A673 (cell line): ENCODE measurements around the gene PPP2R2D. TPM values are rescaled to one million over a fixed set of nuclear protein-coding genes. Genes with fewer than 3 reads are reported as not detected.

Source experiments
- BruUV-seq: library from RNA; stranded (reverse); fragments of 400-500 nt; replicated peaks from 2 replicates; lab custom pipeline; 2021; lab: Mats Ljungman, UMichigan
- CTCF ChIA-PET: fragments of 300-600 bp; sonication (Branson Sonifier 250); formaldehyde crosslinking; loops from one replicate; lab custom pipeline; 2022; ENCODE audit warnings: antibody characterized with exemption; lab: Charles Lee
- POLR2A ChIA-PET: fragments of 300-600 bp; sonication (Branson Sonifier 250); formaldehyde crosslinking; loops from one replicate; lab custom pipeline; 2022; ENCODE audit warnings: antibody characterized with exemption; ENCODE audit not compliant: low non-redundant PET; lab: Charles Lee
- DNase-seq: peaks from one replicate; pipeline ENCODE4 v3.0.0-alpha.2; 2015; ENCODE audit warnings: low spot score
- H3K27ac ChIP-seq: fragments of 200-600 bp; sonication (generic); 2 replicates; pipeline ENCODE4 v1.5.1; 2016; ENCODE audit warnings: mixed run types, low read depth, mild to moderate bottlenecking, mixed read lengths, antibody characterized with exemption, low read length; ENCODE audit not compliant: poor library complexity, severe bottlenecking
- H3K27me3 ChIP-seq: fragments of 200-600 bp; sonication (generic); replicated peaks from 2 replicates; pipeline ENCODE4 v1.6.1; 2017; ENCODE audit warnings: mixed run types, low read depth, mild to moderate bottlenecking, mixed read lengths, antibody characterized with exemption, low read length; ENCODE audit not compliant: insufficient read depth, poor library complexity
- H3K36me3 ChIP-seq: fragments of 200-600 bp; sonication (generic); 2 replicates; pipeline ENCODE4 v1.6.1; 2016; ENCODE audit warnings: mixed run types, mild to moderate bottlenecking, mixed read lengths, antibody characterized with exemption, low read length; ENCODE audit not compliant: insufficient read depth, poor library complexity, severe bottlenecking
- H3K4me1 ChIP-seq: fragments of 200-600 bp; sonication (generic); 2 replicates; pipeline ENCODE4 v1.6.1; 2017; ENCODE audit warnings: mixed run types, mild to moderate bottlenecking, mixed read lengths, antibody characterized with exemption, low read length; ENCODE audit not compliant: insufficient read depth, poor library complexity, severe bottlenecking
- H3K4me3 ChIP-seq: fragments of 200-600 bp; sonication (generic); 2 replicates; pipeline ENCODE4 v1.5.1; 2016; ENCODE audit warnings: low read depth, mixed run types, mild to moderate bottlenecking, mixed read lengths, low read length; ENCODE audit not compliant: poor library complexity, severe bottlenecking
- H3K9me3 ChIP-seq: fragments of 200-600 bp; sonication (generic); 2 replicates; pipeline ENCODE4 v1.6.1; 2016; ENCODE audit warnings: mixed run types, low read depth, mild to moderate bottlenecking, mixed read lengths, antibody characterized with exemption, low read length; ENCODE audit not compliant: poor library complexity, severe bottlenecking
- EZH2 ChIP-seq: fragments of 200-600 bp; sonication (generic); IDR thresholded peaks from 2 replicates; pipeline ENCODE4 v1.6.1; 2017; ENCODE audit warnings: borderline replicate concordance, low read depth, mild to moderate bottlenecking, mixed read lengths, antibody characterized with exemption, low read length; ENCODE audit not compliant: poor library complexity, severe bottlenecking
- intact Hi-C: fragments of 100-400 bp; cut with micrococcal nuclease; formaldehyde crosslinking; loops from one replicate; pipeline ENCODE4 v1.10.0; 2022; ENCODE audit not compliant: unreplicated experiment
- total RNA-seq: library from RNA; stranded (reverse); gene quantifications from 2 replicates; pipeline ENCODE4 v1.2.3, GENCODE V29; 2021
- TF ChIP-seq, protein P1 (sequence below): fragments of 300-800, 200-600 bp; sonication (generic); conservative IDR thresholded peaks from 2 replicates; pipeline ENCODE4 v1.5.1; 2017; ENCODE audit warnings: low read depth, mild to moderate bottlenecking, antibody characterized with exemption, low read length, moderate library complexity, mixed read lengths

Gene PPP2R2D
- total RNA-seq, 1 experiment from 2014 or later = 49.1 TPM

DNA sequence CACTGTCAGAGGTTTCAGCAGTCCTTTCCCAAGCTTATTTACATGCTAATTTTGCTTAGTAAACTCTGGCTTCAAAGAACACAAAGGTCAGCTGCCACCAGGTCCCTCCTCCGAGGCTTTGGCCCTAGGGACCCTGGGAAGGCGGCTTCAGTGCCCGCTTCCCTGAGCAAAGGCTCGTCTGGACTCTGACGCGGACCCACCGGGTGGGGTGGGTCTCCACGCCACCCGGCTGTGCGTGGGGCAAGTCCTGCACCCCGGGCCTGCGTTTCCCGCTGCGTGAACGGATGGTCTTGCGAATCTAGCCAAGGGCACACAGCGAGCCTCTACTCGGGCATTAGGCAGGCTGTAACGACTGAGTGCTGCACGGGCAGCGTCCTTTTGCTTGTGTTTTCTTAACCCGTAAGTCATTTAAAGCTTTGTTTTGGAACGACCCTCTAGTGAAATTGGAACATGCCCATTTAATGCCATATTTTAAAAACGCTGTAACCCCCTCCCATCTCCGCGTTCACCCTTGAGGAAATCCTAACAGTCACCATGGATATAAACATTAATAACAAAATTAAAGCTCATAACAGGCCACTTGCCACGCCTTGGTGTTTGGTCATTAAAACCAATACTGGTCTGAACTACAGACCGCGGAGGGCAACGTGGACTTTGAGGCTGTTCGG lies 80.1 kb downstream of the PPP2R2D start:
- Histone ChIP-seq H3K4me3 (peak overlapping the region; percentile 93), H3K27me3 (no peaks in the 10 kb centered on the region), H3K27ac (peak overlapping the region; percentile 67), H3K9me3 (no peaks in the 10 kb centered on the region), H3K4me1 (peaks cover 10% of the 10 kb centered on the region), H3K36me3 (no peaks in the 10 kb centered on the region)
- intact Hi-C loops = no loop called here
- POLR2A ChIA-PET = no interaction called here
- TF ChIP-seq EZH2 = no peak
- TF ChIP-seq, protein P1, sequence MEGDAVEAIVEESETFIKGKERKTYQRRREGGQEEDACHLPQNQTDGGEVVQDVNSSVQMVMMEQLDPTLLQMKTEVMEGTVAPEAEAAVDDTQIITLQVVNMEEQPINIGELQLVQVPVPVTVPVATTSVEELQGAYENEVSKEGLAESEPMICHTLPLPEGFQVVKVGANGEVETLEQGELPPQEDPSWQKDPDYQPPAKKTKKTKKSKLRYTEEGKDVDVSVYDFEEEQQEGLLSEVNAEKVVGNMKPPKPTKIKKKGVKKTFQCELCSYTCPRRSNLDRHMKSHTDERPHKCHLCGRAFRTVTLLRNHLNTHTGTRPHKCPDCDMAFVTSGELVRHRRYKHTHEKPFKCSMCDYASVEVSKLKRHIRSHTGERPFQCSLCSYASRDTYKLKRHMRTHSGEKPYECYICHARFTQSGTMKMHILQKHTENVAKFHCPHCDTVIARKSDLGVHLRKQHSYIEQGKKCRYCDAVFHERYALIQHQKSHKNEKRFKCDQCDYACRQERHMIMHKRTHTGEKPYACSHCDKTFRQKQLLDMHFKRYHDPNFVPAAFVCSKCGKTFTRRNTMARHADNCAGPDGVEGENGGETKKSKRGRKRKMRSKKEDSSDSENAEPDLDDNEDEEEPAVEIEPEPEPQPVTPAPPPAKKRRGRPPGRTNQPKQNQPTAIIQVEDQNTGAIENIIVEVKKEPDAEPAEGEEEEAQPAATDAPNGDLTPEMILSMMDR = no peak
- no peak for DNase-seq
- TSS peak; percentile 40 for BruUV-seq
- CTCF ChIA-PET = interaction anchor here (0.5 to 0.8 kb wide), 2 partner anchors 40 to 42 kb away, joined by 3 to 4 read pairs; no protein-coding TSS in a partner anchor

DNA sequence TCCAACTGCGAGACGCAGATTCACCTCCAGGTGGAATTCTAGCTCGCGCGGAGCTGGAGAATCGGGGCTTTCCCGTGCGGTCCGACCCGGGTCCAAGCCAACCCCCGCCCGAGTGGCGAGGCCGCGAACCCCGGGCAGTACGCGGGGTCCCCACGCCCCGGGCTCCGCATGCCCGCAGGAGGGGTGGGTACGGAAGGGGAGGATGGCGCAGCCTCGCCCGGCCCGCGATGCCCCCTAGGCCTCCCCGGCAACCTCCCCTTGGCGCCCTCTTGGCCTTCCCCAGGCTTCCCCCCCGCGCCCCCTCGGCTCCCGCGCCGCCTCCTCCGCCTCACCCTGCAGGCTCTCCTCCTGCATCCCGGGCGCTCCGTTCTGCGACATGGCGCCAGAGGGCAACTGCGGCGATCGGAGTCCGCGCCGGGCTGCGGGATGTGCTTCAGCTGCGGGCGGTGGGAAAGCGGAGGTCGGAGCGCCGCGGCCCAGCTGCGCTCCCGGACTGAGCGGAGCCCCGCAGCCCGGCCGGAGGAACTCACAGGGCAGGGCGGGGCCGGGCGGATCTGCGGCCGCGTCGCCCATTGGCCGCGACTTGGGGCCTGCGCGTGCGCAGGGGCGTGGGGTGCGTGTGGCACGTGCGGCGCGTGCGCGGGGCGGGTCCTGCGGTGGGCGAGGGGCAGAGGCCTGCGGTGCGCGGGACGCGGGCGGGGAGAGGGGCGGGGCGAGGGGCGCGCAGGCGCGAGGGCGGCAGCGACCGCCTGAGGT lies 80.8 kb downstream of the PPP2R2D start, which contains the start of gene BNIP3:
Gene BNIP3 (minus strand): TSS at position 495 of the 756 bp plus-strand sequence. CDS start 117 bp downstream, at position 378.
- no peaks in the 10 kb centered on the region for H3K27me3 ChIP-seq
- ChIA-PET POLR2A (no interaction called here), CTCF (interaction anchor here (0.8 kb wide), 1 partner anchor 41 kb away, joined by 3 read pairs; no protein-coding TSS in a partner anchor)
- H3K4me1 ChIP-seq = peaks cover 10% of the 10 kb centered on the region
- no TSS peak for BruUV-seq
- intact Hi-C loops = no loop called here
- peak within 1 kb of the TSS; percentile 93 for H3K4me3 ChIP-seq
- peak; percentile 93 for DNase-seq
- TF ChIP-seq EZH2 = no peak
- TF ChIP-seq, protein P1 = no peak
- no peaks in the 10 kb centered on the region for H3K36me3 ChIP-seq
- H3K9me3 ChIP-seq = no peaks in the 10 kb centered on the region
- H3K27ac ChIP-seq = peak within 1 kb of the TSS; percentile 67

DNA sequence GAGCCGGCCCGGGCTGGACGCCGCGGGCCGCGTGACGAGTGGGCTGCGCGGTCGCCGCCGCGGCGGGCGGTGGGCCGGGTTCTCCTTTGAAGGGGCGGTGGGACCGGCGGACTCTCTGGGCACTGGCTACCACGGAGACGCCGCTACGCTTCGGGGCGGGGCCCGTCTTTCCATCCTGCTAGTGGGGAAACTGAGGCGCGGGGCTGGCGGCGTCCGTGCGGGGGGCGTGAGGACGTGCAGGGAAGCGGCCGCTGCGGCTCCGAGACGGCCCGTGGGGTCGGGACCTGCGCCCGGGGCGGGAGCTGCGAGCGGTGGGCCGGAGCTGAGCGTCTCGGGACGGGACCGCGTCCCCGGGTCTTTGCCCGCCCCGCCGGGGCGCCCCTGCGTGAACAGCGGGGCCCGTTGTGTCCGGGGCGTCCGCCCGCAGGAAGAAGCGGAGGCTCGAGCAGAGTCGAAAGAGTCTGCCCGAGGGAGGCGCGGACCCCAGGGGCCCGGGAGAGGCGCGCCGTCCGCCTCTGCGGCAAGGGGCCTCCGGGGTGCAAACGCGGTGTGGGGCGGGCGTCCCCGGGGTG lies 81.5 kb downstream of the PPP2R2D start:
- no peaks in the 10 kb centered on the region for H3K9me3 ChIP-seq
- intact Hi-C loops = no loop called here
- H3K36me3 ChIP-seq = no peaks in the 10 kb centered on the region
- peak overlapping the region; percentile 66 for H3K27ac ChIP-seq
- peak overlapping the region; percentile 93 for H3K4me3 ChIP-seq
- TF ChIP-seq, protein P1 = no peak
- TF ChIP-seq EZH2 = no peak
- H3K4me1 ChIP-seq = peaks cover 10% of the 10 kb centered on the region
- no peaks in the 10 kb centered on the region for H3K27me3 ChIP-seq
- CTCF ChIA-PET = no interaction called here
- POLR2A ChIA-PET = no interaction called here
- DNase-seq = no peak
- no TSS peak for BruUV-seq
